K562 (cell line): ENCODE measurements around the gene MPP7.

Experiments
- MYC ChIP-seq, 2 experiments: fragments of 250-450 bp in 1 of 2; sonication (Bioruptor Pico) in 1 of 2; IDR thresholded peaks; 2 replicates each; pipeline versions ENCODE4 v1.5.1 to v1.6.1; 2012 to 2021; ENCODE audit warnings: low read depth in 2 of 2, borderline replicate concordance in 1 of 2, improper control_type of control experiment in 1 of 2, low read length in 1 of 2, mild to moderate bottlenecking in 1 of 2, moderate library complexity in 1 of 2
- NFE2 ChIP-seq: IDR thresholded peaks from 2 replicates; pipeline ENCODE4 v1.6.1; 2014; ENCODE audit warnings: antibody characterized with exemption, low read depth
- ZZZ3 ChIP-seq: fragments of 450-650 bp; IDR thresholded peaks from 2 replicates; pipeline ENCODE4 v1.6.1; 2016; ENCODE audit warnings: antibody characterized with exemption, mild to moderate bottlenecking, moderate library complexity

GRCh38 chr10:28294169-28294532 is 8.7 kb downstream of the MPP7 start:
- no peak for TF ChIP-seq MYC (IDR thresholded peaks at IDR 0.05; ENCODE audit: low read depth, low read length)
- TF ChIP-seq MYC (CRISPR knock-in tag; IDR thresholded peaks at IDR 0.05; ENCODE audit: borderline replicate concordance, low read depth), result no peak
- TF ChIP-seq ZZZ3, result no peak
- TF ChIP-seq NFE2, result no peak
